HG02884 (cell line): Measurements from ENCODE around the gene PHLDA2.
A peak's percentile ranks its signal among the peaks of the same experiment; 100 is the strongest.
"Not testable (repeated sequence)": the region's sequence is repeated elsewhere in the genome, so short reads cannot be mapped to it uniquely, and the experiment has no call there.

Source experiments
- ATAC-seq: cut with Tn5 transposase; IDR thresholded peaks from one replicate; pipeline ENCODE4 v1.9.1; 2021; ENCODE audit warnings: mild to moderate bottlenecking, moderate library complexity; ENCODE audit not compliant: unreplicated experiment

The PHLDA2 gene

GRCh38 chr11:2916114-2916891 lies 12.9 kb downstream of the PHLDA2 start:
- no peak for ATAC-seq

- no peak for ATAC-seq
Observed at GRCh38 chr11:2915473-2915872, 13.7 kb downstream of the PHLDA2 start.

- no peak for ATAC-seq
Observed at GRCh38 chr11:2914455-2915195, 14.6 kb downstream of the PHLDA2 start.

- no peak for ATAC-seq
Observed at GRCh38 chr11:2913776-2914175, 15.4 kb downstream of the PHLDA2 start.

GRCh38 chr11:2913019-2913431 lies 16.2 kb downstream of the PHLDA2 start:
- ATAC-seq: no peak

- ATAC-seq: no peak
Observed at GRCh38 chr11:2912498-2912897, 16.7 kb downstream of the PHLDA2 start.

- ATAC-seq: no peak
Observed at GRCh38 chr11:2911785-2912391, 17.3 kb downstream of the PHLDA2 start.

GRCh38 chr11:2911088-2911784 lies 18.0 kb downstream of the PHLDA2 start:
- no peak for ATAC-seq

GRCh38 chr11:2910401-2910955 lies 18.7 kb downstream of the PHLDA2 start:
- no peak for ATAC-seq

- no peak for ATAC-seq
Observed at GRCh38 chr11:2909133-2909902, 19.9 kb downstream of the PHLDA2 start.

GRCh38 chr11:2908130-2908529 lies 21.1 kb downstream of the PHLDA2 start:
- ATAC-seq: no peak

- ATAC-seq: not testable (repeated sequence)
Observed at GRCh38 chr11:2905299-2905698, 23.9 kb downstream of the PHLDA2 start.

GRCh38 chr11:2904153-2905052 lies 24.8 kb downstream of the PHLDA2 start:
- ATAC-seq: no peak

- no peak for ATAC-seq
Observed at GRCh38 chr11:2903672-2904011, 25.6 kb downstream of the PHLDA2 start.

GRCh38 chr11:2902784-2903671 lies 26.2 kb downstream of the PHLDA2 start:
- peak; percentile 10 for ATAC-seq

GRCh38 chr11:2901854-2902783 lies 27.1 kb downstream of the PHLDA2 start:
- ATAC-seq: peak; percentile 97

- ATAC-seq: no peak
Observed at GRCh38 chr11:2901196-2901796, 27.9 kb downstream of the PHLDA2 start.
